Stimulated activated CD4-positive, alpha-beta T cell treated with anti-CD3 and anti-CD28 coated beads, TNF-alpha, amount 100 ng/mL, for 4 hours (primary cell): ENCODE measurements around the gene CLSTN1.
A peak's percentile ranks its signal among the peaks of the same experiment; 100 is the strongest.

Experiments used
- DNase-seq, 3 experiments: peaks; one replicate each; pipeline ENCODE4 v3.0.0-alpha.2; 2020; ENCODE audit warnings: low read depth in 3 of 3

The CLSTN1 gene

DNA sequence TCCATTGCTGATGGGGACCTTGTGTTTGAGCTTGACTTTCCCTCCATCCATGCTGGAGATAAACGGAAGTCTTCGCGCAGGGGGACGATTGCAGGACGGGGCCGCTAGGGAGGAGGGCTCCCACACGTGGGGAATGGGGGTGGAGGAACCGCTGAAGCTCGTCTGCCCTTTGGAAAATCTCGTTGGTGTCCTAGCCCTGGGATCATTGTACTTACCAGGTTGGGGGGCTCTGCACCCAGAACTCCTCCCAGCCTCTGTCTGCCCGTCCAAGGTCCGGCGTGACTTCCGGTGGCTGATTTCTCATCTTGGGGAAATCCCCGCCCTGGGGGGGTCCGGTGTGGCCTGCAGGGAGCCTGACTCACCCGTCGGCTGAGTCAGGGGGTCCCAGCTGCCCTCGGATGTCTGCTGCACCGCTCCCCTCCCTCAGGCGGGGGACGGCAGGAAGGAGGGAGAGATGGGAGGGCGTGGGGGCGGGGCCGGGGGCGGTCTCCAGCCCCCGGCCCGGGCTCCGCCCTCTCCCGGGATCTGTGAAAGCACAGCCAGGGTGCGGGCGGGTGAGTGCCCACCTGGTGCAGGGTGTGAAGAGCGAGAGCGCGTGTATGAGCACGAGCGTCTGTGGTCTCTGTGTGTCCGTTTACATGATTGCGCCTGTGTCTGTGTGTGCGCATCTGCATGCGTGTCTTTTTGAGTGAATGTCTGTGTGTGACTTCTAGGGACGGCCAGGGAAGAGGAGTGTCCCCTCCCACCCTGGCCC is 136.5 kb downstream of the CLSTN1 start:
- peak; percentile 45 to 61 (median 57) for DNase-seq

GRCh38 chr1:9684801-9685200 is 139.0 kb downstream of the CLSTN1 start:
- no peak for DNase-seq

GRCh38 chr1:9680828-9681227 is 142.9 kb downstream of the CLSTN1 start:
- DNase-seq, result no peak

- no peak for DNase-seq
Measured at GRCh38 chr1:9680091-9680490, 143.7 kb downstream of the CLSTN1 start.
